Esophagus muscularis mucosa (tissue), 4 donors: ENCODE results near the gene NPIPB6. TPM values are rescaled to one million over a fixed set of nuclear protein-coding genes. Genes with fewer than 3 reads are reported as not detected.

Source experiments
- DNase-seq: peaks from one replicate; pipeline ENCODE4 v3.0.0-alpha.2; 2017; ENCODE audit errors: extremely low spot score
- H3K27ac ChIP-seq, 4 donors: fragments of 200-600 bp; sonication (generic); replicated peaks in 1 of 4; 1 replicate in 3 of 4; 2 replicates in 1 of 4; pipeline ENCODE4 v1.5.1; 2016 to 2019; ENCODE audit warnings: mild to moderate bottlenecking in 1 of 4
- H3K27me3 ChIP-seq, 4 donors: fragments of 200-600 bp; sonication (generic); one replicate each; pipeline versions ENCODE4 v1.5.1 to v1.6.0; 2016 to 2019
- H3K36me3 ChIP-seq, 4 donors: fragments of 200-600 bp; sonication (generic); one replicate each; pipeline ENCODE4 v1.5.1; 2016 to 2019
- H3K4me1 ChIP-seq, 4 donors: fragments of 200-600 bp; sonication (generic); one replicate each; pipeline ENCODE4 v1.5.1; 2016 to 2019
- H3K4me3 ChIP-seq, 4 donors: fragments of 200-600 bp; sonication (generic); 1 replicate in 2 of 4; 2 replicates in 2 of 4; pipeline ENCODE4 v1.5.1; 2016 to 2019; ENCODE audit warnings: mild to moderate bottlenecking in 4 of 4, moderate library complexity in 1 of 4
- H3K9me3 ChIP-seq, 4 donors: fragments of 200-600 bp; sonication (generic); 1 replicate in 3 of 4; 2 replicates in 1 of 4; pipeline ENCODE4 v1.5.1; 2016 to 2019
- CTCF ChIP-seq, 3 experiments: fragments of 200-600 bp in 2 of 3; fragments of 450-650 bp in 1 of 3; sonication (generic) in 2 of 3; IDR thresholded peaks; one replicate each; pipeline ENCODE4 v1.5.1; 2017 to 2019; ENCODE audit warnings: antibody characterized with exemption in 3 of 3, mild to moderate bottlenecking in 2 of 3, moderate library complexity in 1 of 3
- EP300 ChIP-seq: sonication (generic); formaldehyde crosslinking; IDR thresholded peaks from one replicate; pipeline ENCODE4 v1.6.1; 2017; ENCODE audit warnings: antibody characterized with exemption
- POLR2A ChIP-seq: fragments of 450-650 bp; IDR thresholded peaks from one replicate; pipeline ENCODE4 v1.6.1; 2017; ENCODE audit warnings: antibody characterized with exemption, moderate library complexity, mild to moderate bottlenecking, low read depth
- POLR2AphosphoS5 ChIP-seq, 2 donors: sonication (generic); formaldehyde crosslinking; IDR thresholded peaks; one replicate each; pipeline ENCODE4 v1.6.1; 2017; ENCODE audit warnings: antibody characterized with exemption in 2 of 2
- WGBS: methylation state at CpG from one replicate; pipeline ENCODE4 v1.1.5; 2018; 5-methylcytosine and 5-hydroxymethylcytosine counted together
- intact Hi-C: fragments of 100-400 bp; cut with DNase I; formaldehyde crosslinking; loops from one replicate; pipeline ENCODE4 v1.15.1; 2023
- total RNA-seq, 4 donors: library from RNA; depleted of rRNA; stranded (reverse); fragments of >200 nt; gene quantifications; one replicate each; pipeline versions ENCODE4 v1.1.0 to v1.2.1, GENCODE V29; 2016

The NPIPB6 gene
- total RNA-seq, 4 donors from 2014 or later = 0.58 to 3.3 (median 2.7) TPM; not detected in 1

- Histone ChIP-seq H3K4me1 (no peaks in the 10 kb centered on the region), H3K27me3 (peaks cover 0 to 6% (median 0%) of the 10 kb centered on the region in 4 donors), H3K36me3 (no peaks in the 10 kb centered on the region), H3K4me3 (no peak overlapping the region), H3K27ac (no peak overlapping the region), H3K9me3 (no peaks in the 10 kb centered on the region)
- no peak for TF ChIP-seq POLR2A
- TF ChIP-seq POLR2AphosphoS5 (IDR thresholded peaks at IDR 0.05) = no peak
- no peak for TF ChIP-seq CTCF (IDR thresholded peaks at IDR 0.05)
- no peak for TF ChIP-seq EP300
- 87% methylated on average over 5 of the region's 5 CpGs for WGBS
- no peak for DNase-seq
- intact Hi-C loops = no loop called here
Observed at GRCh38 chr16:28307936-28308335, 55.4 kb downstream of the NPIPB6 start.

GRCh38 chr16:28304214-28304613 is 59.1 kb downstream of the NPIPB6 start:
- Histone ChIP-seq H3K9me3 (no peaks in the 10 kb centered on the region), H3K4me3 (no peak overlapping the region), H3K27me3 (peaks cover 0 to 15% (median 0%) of the 10 kb centered on the region in 4 donors), H3K27ac (no peak overlapping the region), H3K4me1 (peaks cover 0 to 3% (median 0%) of the 10 kb centered on the region in 4 donors), H3K36me3 (no peaks in the 10 kb centered on the region)
- TF ChIP-seq EP300 (no peak), POLR2AphosphoS5 (IDR thresholded peaks at IDR 0.05) (no peak), CTCF (IDR thresholded peaks at IDR 0.05) (no peak), POLR2A (no peak)
- no peak for DNase-seq
- intact Hi-C loops = no loop called here
- WGBS = 68% methylated on average over 4 of the region's 8 CpGs

- Histone ChIP-seq H3K27ac (no peak overlapping the region), H3K9me3 (no peaks in the 10 kb centered on the region), H3K36me3 (no peaks in the 10 kb centered on the region), H3K27me3 (peaks cover 0 to 15% (median 0%) of the 10 kb centered on the region in 4 donors), H3K4me3 (no peak overlapping the region), H3K4me1 (peaks cover 0 to 3% (median 0%) of the 10 kb centered on the region in 4 donors)
- TF ChIP-seq POLR2A (no peak), POLR2AphosphoS5 (IDR thresholded peaks at IDR 0.05) (no peak), CTCF (IDR thresholded peaks at IDR 0.05) (no peak), EP300 (no peak)
- intact Hi-C loops = no loop called here
- DNase-seq = no peak
Observed at GRCh38 chr16:28303132-28303531, 60.2 kb downstream of the NPIPB6 start.

- Histone ChIP-seq H3K27ac (no peak overlapping the region), H3K36me3 (no peaks in the 10 kb centered on the region), H3K4me3 (no peak overlapping the region), H3K27me3 (peaks cover 0 to 9% (median 0%) of the 10 kb centered on the region in 4 donors), H3K4me1 (peaks cover 0 to 3% (median 0%) of the 10 kb centered on the region in 4 donors), H3K9me3 (no peaks in the 10 kb centered on the region)
- intact Hi-C loops = no loop called here
- TF ChIP-seq EP300 (no peak), POLR2AphosphoS5 (IDR thresholded peaks at IDR 0.05) (no peak), CTCF (IDR thresholded peaks at IDR 0.05) (no peak), POLR2A (no peak)
- no peak for DNase-seq
- WGBS = 82% methylated on average over 2 of the region's 2 CpGs
Observed at GRCh38 chr16:28301620-28302019, 61.7 kb downstream of the NPIPB6 start.

- no peak overlapping the region for H3K4me3 ChIP-seq
- TF ChIP-seq CTCF (IDR thresholded peaks at IDR 0.05) (no peak), EP300 (no peak), POLR2AphosphoS5 (IDR thresholded peaks at IDR 0.05) (no peak), POLR2A (no peak)
- no peak overlapping the region for H3K27ac ChIP-seq
- WGBS = 78% methylated on average over 5 of the region's 6 CpGs
- peaks cover 0 to 3% (median 0%) of the 10 kb centered on the region in 4 donors for H3K4me1 ChIP-seq
- no peak for DNase-seq
- peaks cover 0 to 9% (median 0%) of the 10 kb centered on the region in 4 donors for H3K27me3 ChIP-seq
- H3K9me3 ChIP-seq = no peaks in the 10 kb centered on the region
- no peaks in the 10 kb centered on the region for H3K36me3 ChIP-seq
- intact Hi-C loops = no loop called here
Observed at GRCh38 chr16:28301154-28301553, 62.2 kb downstream of the NPIPB6 start.
